22Rv1 (cell line): ENCODE data around the gene BORCS5.

Experiments
- CTCF ChIP-seq: fragments of 450-650 bp; IDR thresholded peaks from 2 replicates; pipeline ENCODE4 v1.5.1; 2017; ENCODE audit warnings: mild to moderate bottlenecking
- ZFX ChIP-seq: fragments of 450-650 bp; IDR thresholded peaks from 2 replicates; pipeline ENCODE4 v1.6.1; 2017; ENCODE audit warnings: antibody characterized with exemption, borderline replicate concordance

GRCh38 chr12:12425001-12425400 lies 68.1 kb downstream of the BORCS5 start:
- TF ChIP-seq CTCF (no peak), ZFX (no peak)
